ENCODE data around the gene RRAGC. TPM values are rescaled to one million over a fixed set of nuclear protein-coding genes. Genes with fewer than 3 reads are reported as not detected.

RRAGC gene
- total RNA-seq, 4 donors from 2014 or later, result 10.0 to 25.0 (median 21.9) TPM

- peaks cover 0 to 9% (median 4%) of the 10 kb centered on the region in 4 donors for H3K4me1 ChIP-seq
- TF ChIP-seq EP300 (IDR thresholded peaks at IDR 0.05; ENCODE audit: low read depth), result no peak
- TF ChIP-seq POLR2A (IDR thresholded peaks at IDR 0.05), result no peak
- TF ChIP-seq POLR2AphosphoS5 (IDR thresholded peaks at IDR 0.05), result no peak
- no peak for TF ChIP-seq CTCF (IDR thresholded peaks at IDR 0.05)
- no peaks in the 10 kb centered on the region for H3K36me3 ChIP-seq
- 88% methylated on average over 12 of the region's 16 CpGs; no CpG with 5 or more reads in 1 of the 2 donors for WGBS, 2 donors (ENCODE audit: low coverage in 1 of 2)
- peaks cover 57% of the 10 kb centered on the region for H3K27me3 ChIP-seq
- no peak overlapping the region for H3K27ac ChIP-seq
- H3K9me3 ChIP-seq, result no peaks in the 10 kb centered on the region
- intact Hi-C loops (cut with DNase I; ENCODE audit: low total_unique reads) (no loop called here), in situ Hi-C loops (cut with MboI; ENCODE audit: low pct_ligation_motif_present in 1 of 4, low pct_unique_long_range_greater_than_20kb in 1 of 4, low sequenced_read_pairs in 3 of 4) (loop anchor here in 1 of 4 donors (25.0 kb wide), 2 partner anchors 189 to 739 kb away; no protein-coding TSS in a partner anchor)
- DNase-seq, result no peak
- no peak overlapping the region for H3K4me3 ChIP-seq
These were observed 58.6 kb downstream of the RRAGC start for GRCh38 chr1:38800720-38801671.

- Histone ChIP-seq H3K36me3 (no peaks in the 10 kb centered on the region), H3K27ac (no peak overlapping the region), H3K27me3 (peaks cover 61% of the 10 kb centered on the region), H3K9me3 (peaks cover 6 to 12% of the 10 kb centered on the region in 2 donors), H3K4me1 (no peaks in the 10 kb centered on the region), H3K4me3 (no peak overlapping the region)
- no peak for DNase-seq
- TF ChIP-seq EP300 (IDR thresholded peaks at IDR 0.05; ENCODE audit: low read depth), result no peak
- no peak for TF ChIP-seq POLR2A (IDR thresholded peaks at IDR 0.05)
- no peak for TF ChIP-seq POLR2AphosphoS5 (IDR thresholded peaks at IDR 0.05)
- no peak for TF ChIP-seq CTCF (IDR thresholded peaks at IDR 0.05)
- in situ Hi-C loops (cut with MboI; ENCODE audit: low pct_ligation_motif_present in 1 of 4, low pct_unique_long_range_greater_than_20kb in 1 of 4, low sequenced_read_pairs in 3 of 4) (no loop called here), intact Hi-C loops (cut with DNase I; ENCODE audit: low total_unique reads) (no loop called here)
These were observed 66.3 kb downstream of the RRAGC start for GRCh38 chr1:38793299-38793698.

- intact Hi-C loops (cut with DNase I; ENCODE audit: low total_unique reads) (no loop called here), in situ Hi-C loops (cut with MboI; ENCODE audit: low pct_ligation_motif_present in 1 of 4, low pct_unique_long_range_greater_than_20kb in 1 of 4, low sequenced_read_pairs in 3 of 4) (no loop called here)
- no peak overlapping the region for H3K27ac ChIP-seq
- WGBS, 2 donors (ENCODE audit: low coverage in 1 of 2), result 50% methylated on average over 1 of the region's 1 CpG; no CpG with 5 or more reads in 1 of the 2 donors
- TF ChIP-seq POLR2A (IDR thresholded peaks at IDR 0.05), result no peak
- no peak for TF ChIP-seq CTCF (IDR thresholded peaks at IDR 0.05)
- TF ChIP-seq EP300 (IDR thresholded peaks at IDR 0.05; ENCODE audit: low read depth), result no peak
- TF ChIP-seq POLR2AphosphoS5 (IDR thresholded peaks at IDR 0.05), result no peak
- no peaks in the 10 kb centered on the region for H3K36me3 ChIP-seq
- peaks cover 66% of the 10 kb centered on the region for H3K27me3 ChIP-seq
- peaks cover 6 to 12% of the 10 kb centered on the region in 2 donors for H3K9me3 ChIP-seq
- no peak for DNase-seq
- H3K4me1 ChIP-seq, result no peaks in the 10 kb centered on the region
- H3K4me3 ChIP-seq, result no peak overlapping the region
These were observed 67.7 kb downstream of the RRAGC start for GRCh38 chr1:38791892-38792291.

- intact Hi-C loops (cut with DNase I; ENCODE audit: low total_unique reads) (no loop called here), in situ Hi-C loops (cut with MboI; ENCODE audit: low pct_ligation_motif_present in 1 of 4, low pct_unique_long_range_greater_than_20kb in 1 of 4, low sequenced_read_pairs in 3 of 4) (no loop called here)
- no peaks in the 10 kb centered on the region for H3K36me3 ChIP-seq
- no peaks in the 10 kb centered on the region for H3K4me1 ChIP-seq
- no peak for DNase-seq
- no peak overlapping the region for H3K4me3 ChIP-seq
- peaks cover 6 to 12% of the 10 kb centered on the region in 2 donors for H3K9me3 ChIP-seq
- peaks cover 73% of the 10 kb centered on the region for H3K27me3 ChIP-seq
- TF ChIP-seq POLR2A (IDR thresholded peaks at IDR 0.05), result no peak
- TF ChIP-seq POLR2AphosphoS5 (IDR thresholded peaks at IDR 0.05), result no peak
- TF ChIP-seq CTCF (IDR thresholded peaks at IDR 0.05), result no peak
- TF ChIP-seq EP300 (IDR thresholded peaks at IDR 0.05; ENCODE audit: low read depth), result no peak
- no peak overlapping the region for H3K27ac ChIP-seq
These were observed 68.4 kb downstream of the RRAGC start for GRCh38 chr1:38791164-38791515.
